K562 (cell line): ENCODE data around the gene LMO7.

Experiments used
- ASH1L ChIP-seq: fragments of 450-650 bp; IDR thresholded peaks from 2 replicates; pipeline ENCODE4 v1.6.1; 2018; ENCODE audit warnings: borderline replicate concordance, mild to moderate bottlenecking, low read depth; ENCODE audit not compliant: partially characterized antibody
- CEBPZ ChIP-seq: fragments of 150-350 bp; IDR thresholded peaks from 2 replicates; pipeline ENCODE4 v1.6.1; 2014; ENCODE audit warnings: low read depth, mild to moderate bottlenecking, low read length, borderline replicate concordance
- CTCF ChIP-seq, 3 experiments: IDR thresholded peaks in 2 of 3; conservative IDR thresholded peaks in 1 of 3; 2 replicates each; pipeline ENCODE4 v1.5.1; 2011 to 2012; ENCODE audit warnings: low read length in 3 of 3, mild to moderate bottlenecking in 3 of 3, control low read depth in 2 of 3, improper control_type of control experiment in 1 of 3, inconsistent platforms in 1 of 3, low read depth in 1 of 3, mixed read lengths in 1 of 3, moderate library complexity in 1 of 3; ENCODE audit not compliant: insufficient read depth in 2 of 3
- E2F5 ChIP-seq: sonication (generic); formaldehyde crosslinking; IDR thresholded peaks from 2 replicates; pipeline ENCODE4 v1.8.0; 2022; ENCODE audit warnings: mild to moderate bottlenecking, missing genetic modification reagents
- GATA2 ChIP-seq: sonication (generic); formaldehyde crosslinking; IDR thresholded peaks from 2 replicates; pipeline ENCODE4 v1.4.0; 2020; ENCODE audit warnings: mild to moderate bottlenecking, missing genetic modification reagents
- MBD1 ChIP-seq: fragments of 250-450 bp; sonication (Bioruptor Pico); IDR thresholded peaks from 2 replicates; pipeline ENCODE4 v1.8.0; 2022; ENCODE audit warnings: inconsistent platforms
- RNF2 ChIP-seq: sonication (generic); IDR thresholded peaks from 2 replicates; pipeline ENCODE4 v1.6.1; 2016
- TARDBP ChIP-seq: fragments of 450-650 bp; IDR thresholded peaks from 2 replicates; pipeline ENCODE4 v1.6.1; 2016

- no peak for TF ChIP-seq E2F5 (CRISPR knock-in tag)
- no peak for TF ChIP-seq RNF2
- no peak for TF ChIP-seq CTCF (IDR thresholded peaks at IDR 0.05 in 2 of 3, conservative IDR thresholded peaks at IDR 0.05 in 1 of 3; ENCODE audit: insufficient read depth in 2 of 3, low read depth in 1 of 3, low read length in 3 of 3)
- TF ChIP-seq TARDBP: no peak
- no peak for TF ChIP-seq MBD1
- TF ChIP-seq CEBPZ: no peak
- TF ChIP-seq ASH1L: no peak
- TF ChIP-seq GATA2 (CRISPR knock-in tag): no peak
Measured at GRCh38 chr13:75896271-75896670, 260.1 kb downstream of the LMO7 start.
